MM.1S (cell line): Measurements from ENCODE around the gene NFATC1.

Experiments used
- EZH2 ChIP-seq: fragments of 300-600 bp; sonication (generic); optimal IDR thresholded peaks from 2 replicates; pipeline ENCODE3; 2017; ENCODE audit warnings: low read depth, mild to moderate bottlenecking, antibody characterized with exemption, low read length, mixed read lengths
- TF ChIP-seq, protein P1 (sequence below): fragments of 300-600 bp; sonication (generic); IDR thresholded peaks from 2 replicates; pipeline ENCODE4 v1.5.1; 2016; ENCODE audit warnings: antibody characterized with exemption, low read length, mixed read lengths

DNA sequence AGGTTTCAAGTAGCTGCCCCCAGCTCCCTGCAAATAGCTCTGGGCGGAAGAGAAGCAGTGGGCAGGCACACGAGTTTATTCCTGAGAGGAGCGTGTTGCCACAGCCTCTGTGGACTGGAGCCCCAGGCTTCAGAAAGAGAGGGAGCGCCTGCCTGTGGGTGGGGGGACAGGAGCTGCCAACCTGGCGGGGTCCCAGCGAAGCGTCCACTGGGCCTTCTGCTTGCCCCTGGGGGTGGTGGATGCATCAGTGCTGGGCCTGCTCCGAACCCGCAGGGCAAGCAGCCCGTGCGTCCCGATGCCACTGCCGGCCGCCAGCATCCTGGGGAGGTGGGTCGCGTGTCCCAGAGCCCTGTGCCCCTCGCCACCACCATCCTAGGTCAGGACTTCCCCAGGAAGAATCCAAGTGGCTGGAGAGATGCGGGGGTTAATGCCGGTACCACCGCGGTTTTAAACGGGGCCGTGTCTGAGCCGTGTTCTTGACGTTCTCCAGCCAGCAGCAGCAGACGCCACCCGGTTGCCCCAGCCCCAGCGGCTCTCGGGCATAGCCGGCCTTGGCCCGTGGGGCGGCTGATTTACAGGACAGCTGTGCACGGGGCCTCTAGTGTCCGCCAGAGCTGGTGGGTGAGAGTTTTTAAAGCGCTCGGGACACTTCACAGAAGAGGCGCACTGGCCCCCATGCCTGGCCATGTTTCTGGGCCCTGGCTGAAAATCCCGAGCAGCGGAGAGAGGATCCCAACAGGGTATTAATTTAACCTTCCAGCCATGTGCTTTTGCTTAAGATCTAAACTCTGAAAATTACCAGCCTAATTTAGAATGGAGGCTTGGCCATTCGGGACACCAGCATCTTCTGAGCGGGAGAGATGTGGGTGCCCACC is 84.7 kb downstream of the NFATC1 start:
- TF ChIP-seq, protein P1, sequence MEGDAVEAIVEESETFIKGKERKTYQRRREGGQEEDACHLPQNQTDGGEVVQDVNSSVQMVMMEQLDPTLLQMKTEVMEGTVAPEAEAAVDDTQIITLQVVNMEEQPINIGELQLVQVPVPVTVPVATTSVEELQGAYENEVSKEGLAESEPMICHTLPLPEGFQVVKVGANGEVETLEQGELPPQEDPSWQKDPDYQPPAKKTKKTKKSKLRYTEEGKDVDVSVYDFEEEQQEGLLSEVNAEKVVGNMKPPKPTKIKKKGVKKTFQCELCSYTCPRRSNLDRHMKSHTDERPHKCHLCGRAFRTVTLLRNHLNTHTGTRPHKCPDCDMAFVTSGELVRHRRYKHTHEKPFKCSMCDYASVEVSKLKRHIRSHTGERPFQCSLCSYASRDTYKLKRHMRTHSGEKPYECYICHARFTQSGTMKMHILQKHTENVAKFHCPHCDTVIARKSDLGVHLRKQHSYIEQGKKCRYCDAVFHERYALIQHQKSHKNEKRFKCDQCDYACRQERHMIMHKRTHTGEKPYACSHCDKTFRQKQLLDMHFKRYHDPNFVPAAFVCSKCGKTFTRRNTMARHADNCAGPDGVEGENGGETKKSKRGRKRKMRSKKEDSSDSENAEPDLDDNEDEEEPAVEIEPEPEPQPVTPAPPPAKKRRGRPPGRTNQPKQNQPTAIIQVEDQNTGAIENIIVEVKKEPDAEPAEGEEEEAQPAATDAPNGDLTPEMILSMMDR = no peak
- TF ChIP-seq EZH2 = no peak
